WTC11 (cell line): ENCODE data around the gene NENF. TPM values are rescaled to one million over a fixed set of nuclear protein-coding genes. Genes with fewer than 3 reads are reported as not detected.

Experiments
- ATAC-seq: fragments of 200-7000 bp; cut with Tn5 transposase; 2 replicates; pipeline ENCODE4 v1.10.0; 2021; ENCODE audit warnings: mild to moderate bottlenecking, moderate library complexity
- CTCF ChIA-PET: fragments of 300-600 bp; sonication (Branson Sonifier 250); formaldehyde crosslinking; loops from one replicate; lab custom pipeline; 2021; ENCODE audit warnings: antibody characterized with exemption; lab: Charles Lee
- POLR2A ChIA-PET: fragments of 350-600 bp; sonication (Branson Sonifier 250); formaldehyde crosslinking; loops from one replicate; lab custom pipeline; 2021; ENCODE audit warnings: antibody characterized with exemption; lab: Charles Lee
- DNase-seq: peaks from one replicate; pipeline ENCODE4 v3.0.0; 2021; ENCODE audit warnings: low spot score
- H3K27ac Mint-ChIP-seq: 2 replicates; pipeline ENCODE4 v1.8.0; 2021; ENCODE audit warnings: mixed read lengths
- H3K27me3 Mint-ChIP-seq: 2 replicates; pipeline ENCODE4 v1.8.0; 2021; ENCODE audit warnings: low read depth, mild to moderate bottlenecking, moderate library complexity, mixed read lengths
- H3K36me3 Mint-ChIP-seq: 2 replicates; pipeline ENCODE4 v1.8.0; 2021; ENCODE audit warnings: mixed read lengths
- H3K4me1 Mint-ChIP-seq: 2 replicates; pipeline ENCODE4 v1.8.0; 2022; ENCODE audit warnings: mixed read lengths
- H3K4me3 Mint-ChIP-seq: 2 replicates; pipeline ENCODE4 v1.8.0; 2021; ENCODE audit warnings: mild to moderate bottlenecking, moderate library complexity, mixed read lengths
- H3K9me3 Mint-ChIP-seq: 2 replicates; pipeline ENCODE4 v1.8.0; 2021; ENCODE audit warnings: mixed read lengths
- ELF4 ChIP-seq: sonication (generic); formaldehyde crosslinking; IDR thresholded peaks from 2 replicates; pipeline ENCODE4 v1.8.1; 2022; ENCODE audit warnings: low read depth, mild to moderate bottlenecking, moderate library complexity, missing genetic modification reagents
- EMX1 ChIP-seq: fragments of 250-450 bp; sonication (Bioruptor Pico); IDR thresholded peaks from 2 replicates; pipeline ENCODE4 v1.8.0; 2021; ENCODE audit warnings: mild to moderate bottlenecking
- ETV6 ChIP-seq: sonication (generic); formaldehyde crosslinking; IDR thresholded peaks from 2 replicates; pipeline ENCODE4 v1.8.1; 2022; ENCODE audit warnings: mild to moderate bottlenecking, missing genetic modification reagents
- FOXK1 ChIP-seq: sonication (generic); formaldehyde crosslinking; IDR thresholded peaks from 2 replicates; pipeline ENCODE4 v1.8.0; 2022; ENCODE audit warnings: mild to moderate bottlenecking, moderate library complexity, missing genetic modification reagents
- GRHL2 ChIP-seq: fragments of 250-450 bp; sonication (Bioruptor Pico); IDR thresholded peaks from 2 replicates; pipeline ENCODE4 v1.8.0; 2022; ENCODE audit warnings: mild to moderate bottlenecking, moderate library complexity; ENCODE audit not compliant: insufficient replicate concordance, severe bottlenecking
- MXD4 ChIP-seq: fragments of 250-450 bp; sonication (Bioruptor Pico); IDR thresholded peaks from 2 replicates; pipeline ENCODE4 v1.8.0; 2021; ENCODE audit warnings: mild to moderate bottlenecking, moderate library complexity, borderline replicate concordance
- NFATC4 ChIP-seq: fragments of 250-450 bp; sonication (Bioruptor Pico); IDR thresholded peaks from 2 replicates; pipeline ENCODE4 v1.9.0; 2021; ENCODE audit warnings: mild to moderate bottlenecking
- NFE2L1 ChIP-seq: sonication (generic); formaldehyde crosslinking; IDR thresholded peaks from 2 replicates; pipeline ENCODE4 v1.8.1; 2023; ENCODE audit warnings: missing genetic modification reagents
- RELA ChIP-seq: sonication (generic); formaldehyde crosslinking; IDR thresholded peaks from 2 replicates; pipeline ENCODE4 v1.8.1; 2022; ENCODE audit warnings: missing genetic modification reagents, mild to moderate bottlenecking, borderline replicate concordance
- SP1 ChIP-seq: sonication (generic); formaldehyde crosslinking; conservative IDR thresholded peaks from 2 replicates; pipeline ENCODE4 v1.8.1; 2022; ENCODE audit warnings: missing genetic modification reagents
- TCF7 ChIP-seq: sonication (generic); formaldehyde crosslinking; IDR thresholded peaks from 2 replicates; pipeline ENCODE4 v1.8.0; 2022; ENCODE audit warnings: mild to moderate bottlenecking, low read depth, missing genetic modification reagents, moderate library complexity
- TEAD1 ChIP-seq: sonication (generic); formaldehyde crosslinking; IDR thresholded peaks from 2 replicates; pipeline ENCODE4 v1.8.0; 2022; ENCODE audit warnings: mild to moderate bottlenecking, missing genetic modification reagents
- ZBTB21 ChIP-seq: sonication (generic); formaldehyde crosslinking; IDR thresholded peaks from 2 replicates; pipeline ENCODE4 v1.8.1; 2023; ENCODE audit warnings: mild to moderate bottlenecking, missing genetic modification reagents, borderline replicate concordance
- ZNF138 ChIP-seq: sonication (generic); formaldehyde crosslinking; conservative IDR thresholded peaks from 2 replicates; pipeline ENCODE4 v1.8.1; 2022; ENCODE audit warnings: mild to moderate bottlenecking, moderate library complexity, missing genetic modification reagents
- ZNF396 ChIP-seq: fragments of 250-450 bp; sonication (Bioruptor Pico); IDR thresholded peaks from 2 replicates; pipeline ENCODE4 v1.8.0; 2021; ENCODE audit warnings: mild to moderate bottlenecking, moderate library complexity, borderline replicate concordance
- total RNA-seq: library from RNA; stranded (reverse); gene quantifications from 3 replicates; pipeline ENCODE4 v1.2.3, GENCODE V29; 2021
- TF ChIP-seq, protein P1 (sequence below): fragments of 250-450 bp; sonication (Bioruptor Pico); IDR thresholded peaks from 2 replicates; pipeline ENCODE4 v1.8.0; 2021; ENCODE audit warnings: mild to moderate bottlenecking
- TF ChIP-seq, protein P2 (sequence below): fragments of 250-450 bp; sonication (Bioruptor Pico); IDR thresholded peaks from 2 replicates; pipeline ENCODE4 v1.9.0; 2021; ENCODE audit warnings: mild to moderate bottlenecking
- TF ChIP-seq, protein P3 (sequence below): sonication (generic); formaldehyde crosslinking; IDR thresholded peaks from 2 replicates; pipeline ENCODE4 v1.8.1; 2022; ENCODE audit warnings: low read depth, mild to moderate bottlenecking, moderate library complexity, missing genetic modification reagents, borderline replicate concordance
- TF ChIP-seq, protein P4 (sequence below): sonication (generic); formaldehyde crosslinking; IDR thresholded peaks from 2 replicates; pipeline ENCODE4 v1.8.1; 2023; ENCODE audit warnings: mild to moderate bottlenecking, moderate library complexity, missing genetic modification reagents
- TF ChIP-seq, protein P5 (sequence below): sonication (generic); formaldehyde crosslinking; IDR thresholded peaks from 2 replicates; pipeline ENCODE4 v1.8.0; 2022; ENCODE audit warnings: mild to moderate bottlenecking, missing genetic modification reagents
- TF ChIP-seq, protein P6 (sequence below): fragments of 250-450 bp; sonication (Bioruptor Pico); IDR thresholded peaks from 2 replicates; pipeline ENCODE4 v1.9.0; 2021; ENCODE audit warnings: mild to moderate bottlenecking, borderline replicate concordance

The NENF gene
- total RNA-seq, 1 experiment from 2014 or later: 27.3 TPM

DNA sequence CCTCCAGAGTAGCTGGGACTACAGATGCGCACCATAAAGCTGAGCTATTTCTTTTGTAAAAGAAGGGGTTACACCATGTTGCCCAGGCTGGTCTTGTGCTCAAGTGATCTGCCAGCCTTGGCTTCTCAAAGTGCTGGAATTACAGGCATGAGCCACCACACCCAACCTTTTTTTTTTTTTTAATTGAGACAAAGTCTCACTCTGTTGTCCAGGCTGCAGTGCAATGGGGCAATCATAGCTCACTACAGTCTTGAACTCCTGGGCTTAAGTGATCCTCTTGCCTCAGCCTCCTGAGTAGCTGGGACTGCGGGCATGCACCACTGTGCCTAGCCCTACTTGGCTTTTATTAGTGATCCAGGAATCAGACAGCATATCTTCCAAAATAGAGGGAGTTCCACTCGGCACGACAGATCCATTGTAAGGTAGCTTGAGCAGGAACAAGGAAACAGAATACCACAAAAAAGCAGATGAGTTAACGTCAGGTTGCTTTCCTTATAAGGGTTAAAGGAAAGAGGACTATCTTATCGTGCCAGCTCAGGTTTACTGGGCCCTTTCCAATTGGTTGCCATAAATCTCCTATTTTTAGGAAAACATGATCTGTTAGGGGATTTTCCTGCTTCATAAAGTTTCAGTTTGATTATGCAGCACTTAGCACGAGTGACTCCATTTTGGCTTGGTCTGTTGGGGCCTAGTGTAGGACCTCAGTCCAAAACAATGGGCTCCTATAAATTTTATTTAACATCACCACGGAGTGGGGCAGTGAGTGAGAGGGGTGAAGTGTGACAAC, 45.2 kb downstream of the NENF start:
- TF ChIP-seq ZNF138 (CRISPR knock-in tag) (no peak), TCF7 (CRISPR knock-in tag) (no peak), FOXK1 (CRISPR knock-in tag) (no peak), NFATC4 (CRISPR knock-in tag) (no peak), ETV6 (CRISPR knock-in tag) (no peak), MXD4 (CRISPR knock-in tag) (no peak), NFE2L1 (CRISPR knock-in tag) (no peak), RELA (CRISPR knock-in tag) (no peak), EMX1 (CRISPR knock-in tag) (no peak), GRHL2 (no peak), ZNF396 (CRISPR knock-in tag) (no peak), TEAD1 (no peak)
- TF ChIP-seq, protein P1, sequence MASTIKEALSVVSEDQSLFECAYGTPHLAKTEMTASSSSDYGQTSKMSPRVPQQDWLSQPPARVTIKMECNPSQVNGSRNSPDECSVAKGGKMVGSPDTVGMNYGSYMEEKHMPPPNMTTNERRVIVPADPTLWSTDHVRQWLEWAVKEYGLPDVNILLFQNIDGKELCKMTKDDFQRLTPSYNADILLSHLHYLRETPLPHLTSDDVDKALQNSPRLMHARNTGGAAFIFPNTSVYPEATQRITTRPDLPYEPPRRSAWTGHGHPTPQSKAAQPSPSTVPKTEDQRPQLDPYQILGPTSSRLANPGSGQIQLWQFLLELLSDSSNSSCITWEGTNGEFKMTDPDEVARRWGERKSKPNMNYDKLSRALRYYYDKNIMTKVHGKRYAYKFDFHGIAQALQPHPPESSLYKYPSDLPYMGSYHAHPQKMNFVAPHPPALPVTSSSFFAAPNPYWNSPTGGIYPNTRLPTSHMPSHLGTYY (CRISPR knock-in tag): no peak
- TF ChIP-seq, protein P2, sequence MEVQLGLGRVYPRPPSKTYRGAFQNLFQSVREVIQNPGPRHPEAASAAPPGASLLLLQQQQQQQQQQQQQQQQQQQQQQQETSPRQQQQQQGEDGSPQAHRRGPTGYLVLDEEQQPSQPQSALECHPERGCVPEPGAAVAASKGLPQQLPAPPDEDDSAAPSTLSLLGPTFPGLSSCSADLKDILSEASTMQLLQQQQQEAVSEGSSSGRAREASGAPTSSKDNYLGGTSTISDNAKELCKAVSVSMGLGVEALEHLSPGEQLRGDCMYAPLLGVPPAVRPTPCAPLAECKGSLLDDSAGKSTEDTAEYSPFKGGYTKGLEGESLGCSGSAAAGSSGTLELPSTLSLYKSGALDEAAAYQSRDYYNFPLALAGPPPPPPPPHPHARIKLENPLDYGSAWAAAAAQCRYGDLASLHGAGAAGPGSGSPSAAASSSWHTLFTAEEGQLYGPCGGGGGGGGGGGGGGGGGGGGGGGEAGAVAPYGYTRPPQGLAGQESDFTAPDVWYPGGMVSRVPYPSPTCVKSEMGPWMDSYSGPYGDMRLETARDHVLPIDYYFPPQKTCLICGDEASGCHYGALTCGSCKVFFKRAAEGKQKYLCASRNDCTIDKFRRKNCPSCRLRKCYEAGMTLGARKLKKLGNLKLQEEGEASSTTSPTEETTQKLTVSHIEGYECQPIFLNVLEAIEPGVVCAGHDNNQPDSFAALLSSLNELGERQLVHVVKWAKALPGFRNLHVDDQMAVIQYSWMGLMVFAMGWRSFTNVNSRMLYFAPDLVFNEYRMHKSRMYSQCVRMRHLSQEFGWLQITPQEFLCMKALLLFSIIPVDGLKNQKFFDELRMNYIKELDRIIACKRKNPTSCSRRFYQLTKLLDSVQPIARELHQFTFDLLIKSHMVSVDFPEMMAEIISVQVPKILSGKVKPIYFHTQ (CRISPR knock-in tag): no peak
- TF ChIP-seq, protein P3, sequence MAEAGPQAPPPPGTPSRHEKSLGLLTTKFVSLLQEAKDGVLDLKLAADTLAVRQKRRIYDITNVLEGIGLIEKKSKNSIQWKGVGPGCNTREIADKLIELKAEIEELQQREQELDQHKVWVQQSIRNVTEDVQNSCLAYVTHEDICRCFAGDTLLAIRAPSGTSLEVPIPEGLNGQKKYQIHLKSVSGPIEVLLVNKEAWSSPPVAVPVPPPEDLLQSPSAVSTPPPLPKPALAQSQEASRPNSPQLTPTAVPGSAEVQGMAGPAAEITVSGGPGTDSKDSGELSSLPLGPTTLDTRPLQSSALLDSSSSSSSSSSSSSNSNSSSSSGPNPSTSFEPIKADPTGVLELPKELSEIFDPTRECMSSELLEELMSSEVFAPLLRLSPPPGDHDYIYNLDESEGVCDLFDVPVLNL (CRISPR knock-in tag): no peak
- TF ChIP-seq, protein P4, sequence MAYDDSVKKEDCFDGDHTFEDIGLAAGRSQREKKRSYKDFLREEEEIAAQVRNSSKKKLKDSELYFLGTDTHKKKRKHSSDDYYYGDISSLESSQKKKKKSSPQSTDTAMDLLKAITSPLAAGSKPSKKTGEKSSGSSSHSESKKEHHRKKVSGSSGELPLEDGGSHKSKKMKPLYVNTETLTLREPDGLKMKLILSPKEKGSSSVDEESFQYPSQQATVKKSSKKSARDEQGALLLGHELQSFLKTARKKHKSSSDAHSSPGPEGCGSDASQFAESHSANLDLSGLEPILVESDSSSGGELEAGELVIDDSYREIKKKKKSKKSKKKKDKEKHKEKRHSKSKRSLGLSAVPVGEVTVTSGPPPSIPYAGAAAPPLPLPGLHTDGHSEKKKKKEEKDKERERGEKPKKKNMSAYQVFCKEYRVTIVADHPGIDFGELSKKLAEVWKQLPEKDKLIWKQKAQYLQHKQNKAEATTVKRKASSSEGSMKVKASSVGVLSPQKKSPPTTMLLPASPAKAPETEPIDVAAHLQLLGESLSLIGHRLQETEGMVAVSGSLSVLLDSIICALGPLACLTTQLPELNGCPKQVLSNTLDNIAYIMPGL (CRISPR knock-in tag): no peak
- TF ChIP-seq, all 79 proteins: peak for 0
- Mint-ChIP-seq H3K27me3 (no peaks in the 10 kb centered on the region), H3K9me3 (no peaks in the 10 kb centered on the region), H3K4me3 (no peak overlapping the region), H3K27ac (no peak overlapping the region), H3K36me3 (no peaks in the 10 kb centered on the region), H3K4me1 (peaks cover 16% of the 10 kb centered on the region)
- CTCF ChIA-PET: interaction anchor here (0.7 to 5.7 kb wide), 42 partner anchors 10 to 509 kb away, joined by 3 to 55 read pairs (median 6); partner anchors contain the start of genes ATF3, BATF3 and VASH2
- POLR2A ChIA-PET: interaction anchor here (0.8 to 2.0 kb wide), 3 partner anchors 81 to 131 kb away, joined by 4 to 32 read pairs (median 5); partner anchors contain the start of gene ATF3
- DNase-seq: no peak
- no peak for ATAC-seq

DNA sequence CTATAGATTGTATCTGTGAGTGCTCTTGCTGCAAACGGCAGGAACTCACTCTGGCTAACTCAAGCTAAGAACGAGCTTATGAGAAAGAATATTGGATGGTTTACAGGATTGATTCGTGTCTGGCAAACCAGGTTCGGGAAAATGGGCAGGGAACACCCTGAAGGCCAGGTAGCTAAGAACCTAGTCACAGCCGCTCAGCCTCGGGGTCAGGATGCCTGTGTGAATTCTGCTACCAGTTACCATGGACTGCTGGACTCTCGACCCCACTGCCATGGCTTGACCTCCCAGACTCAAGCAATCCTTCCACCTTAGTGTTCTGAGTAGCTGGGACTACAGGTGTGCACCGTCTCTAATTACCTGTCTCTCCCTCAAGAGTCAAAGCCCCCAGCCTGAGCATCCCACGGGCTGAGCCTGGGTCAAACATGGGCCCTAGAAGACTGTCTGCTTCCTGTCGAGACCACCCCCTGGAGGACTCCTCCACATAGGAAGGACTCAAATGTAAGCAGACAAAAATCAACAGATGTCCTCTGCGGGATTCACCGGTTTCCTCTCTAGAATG, 45.8 kb downstream of the NENF start:
- Mint-ChIP-seq H3K36me3 (no peaks in the 10 kb centered on the region), H3K4me1 (peaks cover 16% of the 10 kb centered on the region), H3K27ac (no peak overlapping the region), H3K9me3 (no peaks in the 10 kb centered on the region), H3K27me3 (no peaks in the 10 kb centered on the region), H3K4me3 (no peak overlapping the region)
- ATAC-seq: no peak
- POLR2A ChIA-PET: interaction anchor here (0.9 to 1.7 kb wide), 2 partner anchors 80 to 130 kb away, joined by 4 to 5 read pairs; partner anchors contain the start of gene ATF3
- CTCF ChIA-PET: interaction anchor here (0.9 to 5.7 kb wide), 10 partner anchors 17 to 240 kb away, joined by 3 to 47 read pairs (median 8); partner anchors contain the start of gene ATF3
- no peak for DNase-seq
- TF ChIP-seq, protein P5, sequence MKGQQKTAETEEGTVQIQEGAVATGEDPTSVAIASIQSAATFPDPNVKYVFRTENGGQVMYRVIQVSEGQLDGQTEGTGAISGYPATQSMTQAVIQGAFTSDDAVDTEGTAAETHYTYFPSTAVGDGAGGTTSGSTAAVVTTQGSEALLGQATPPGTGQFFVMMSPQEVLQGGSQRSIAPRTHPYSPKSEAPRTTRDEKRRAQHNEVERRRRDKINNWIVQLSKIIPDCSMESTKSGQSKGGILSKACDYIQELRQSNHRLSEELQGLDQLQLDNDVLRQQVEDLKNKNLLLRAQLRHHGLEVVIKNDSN (CRISPR knock-in tag): no peak
- TF ChIP-seq SP1 (CRISPR knock-in tag): no peak
- TF ChIP-seq, protein P6, sequence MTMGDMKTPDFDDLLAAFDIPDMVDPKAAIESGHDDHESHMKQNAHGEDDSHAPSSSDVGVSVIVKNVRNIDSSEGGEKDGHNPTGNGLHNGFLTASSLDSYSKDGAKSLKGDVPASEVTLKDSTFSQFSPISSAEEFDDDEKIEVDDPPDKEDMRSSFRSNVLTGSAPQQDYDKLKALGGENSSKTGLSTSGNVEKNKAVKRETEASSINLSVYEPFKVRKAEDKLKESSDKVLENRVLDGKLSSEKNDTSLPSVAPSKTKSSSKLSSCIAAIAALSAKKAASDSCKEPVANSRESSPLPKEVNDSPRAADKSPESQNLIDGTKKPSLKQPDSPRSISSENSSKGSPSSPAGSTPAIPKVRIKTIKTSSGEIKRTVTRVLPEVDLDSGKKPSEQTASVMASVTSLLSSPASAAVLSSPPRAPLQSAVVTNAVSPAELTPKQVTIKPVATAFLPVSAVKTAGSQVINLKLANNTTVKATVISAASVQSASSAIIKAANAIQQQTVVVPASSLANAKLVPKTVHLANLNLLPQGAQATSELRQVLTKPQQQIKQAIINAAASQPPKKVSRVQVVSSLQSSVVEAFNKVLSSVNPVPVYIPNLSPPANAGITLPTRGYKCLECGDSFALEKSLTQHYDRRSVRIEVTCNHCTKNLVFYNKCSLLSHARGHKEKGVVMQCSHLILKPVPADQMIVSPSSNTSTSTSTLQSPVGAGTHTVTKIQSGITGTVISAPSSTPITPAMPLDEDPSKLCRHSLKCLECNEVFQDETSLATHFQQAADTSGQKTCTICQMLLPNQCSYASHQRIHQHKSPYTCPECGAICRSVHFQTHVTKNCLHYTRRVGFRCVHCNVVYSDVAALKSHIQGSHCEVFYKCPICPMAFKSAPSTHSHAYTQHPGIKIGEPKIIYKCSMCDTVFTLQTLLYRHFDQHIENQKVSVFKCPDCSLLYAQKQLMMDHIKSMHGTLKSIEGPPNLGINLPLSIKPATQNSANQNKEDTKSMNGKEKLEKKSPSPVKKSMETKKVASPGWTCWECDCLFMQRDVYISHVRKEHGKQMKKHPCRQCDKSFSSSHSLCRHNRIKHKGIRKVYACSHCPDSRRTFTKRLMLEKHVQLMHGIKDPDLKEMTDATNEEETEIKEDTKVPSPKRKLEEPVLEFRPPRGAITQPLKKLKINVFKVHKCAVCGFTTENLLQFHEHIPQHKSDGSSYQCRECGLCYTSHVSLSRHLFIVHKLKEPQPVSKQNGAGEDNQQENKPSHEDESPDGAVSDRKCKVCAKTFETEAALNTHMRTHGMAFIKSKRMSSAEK: no peak
- TF ChIP-seq ZBTB21: no peak
- TF ChIP-seq RELA (CRISPR knock-in tag): no peak
- TF ChIP-seq ELF4 (CRISPR knock-in tag): no peak
